ENCODE data around the gene TBX2. TPM values are rescaled to one million over a fixed set of nuclear protein-coding genes. Genes with fewer than 3 reads are reported as not detected.

Gene TBX2
- total and polyA plus RNA-seq, 2 of the 13 experiments (the other 11 are each of a cell fraction or from before 2014, with no cell fraction given) = 2.8 to 15.3 TPM

- peak; percentile 63; the same call in 1 of the 2 replicates for TF ChIP-seq BRF2 (CRISPR knock-in tag; IDR thresholded peaks at IDR 0.05)
- TF ChIP-seq KDM5B (CRISPR knock-in tag; IDR thresholded peaks at IDR 0.05; ENCODE audit: borderline replicate concordance) = no peak; the same call in 1 of the 2 replicates
- peak; percentile 43; the same call in 1 of the 2 replicates for TF ChIP-seq SIN3A (IDR thresholded peaks at IDR 0.05; ENCODE audit: borderline replicate concordance, low read depth, low read length)
- TF ChIP-seq DDIT3 (CRISPR knock-in tag; IDR thresholded peaks at IDR 0.05) = no peak
- TF ChIP-seq MAX (IDR thresholded peaks at IDR 0.05) = peak; percentile 17; the same call in 1 of the 2 replicates
- 0 out of 2 replicates have a peak, but pooled peaks have one; percentile 77 for TF ChIP-seq THAP9 (CRISPR knock-in tag; IDR thresholded peaks at IDR 0.05; ENCODE audit: borderline replicate concordance)
- peak; percentile 81 for TF ChIP-seq CAMTA2 (CRISPR knock-in tag; IDR thresholded peaks at IDR 0.05; ENCODE audit: borderline replicate concordance)
- no peak for TF ChIP-seq ZNF678 (CRISPR knock-in tag; IDR thresholded peaks at IDR 0.05)
- TF ChIP-seq ZNF879 (CRISPR knock-in tag; IDR thresholded peaks at IDR 0.05) = 0 out of 2 replicates have a peak, but pooled peaks have one; percentile 64
- TF ChIP-seq ZNF260 (CRISPR knock-in tag; IDR thresholded peaks at IDR 0.05; ENCODE audit: borderline replicate concordance, low read depth) = no peak
- 0 out of 2 replicates have a peak, but pooled peaks have one; percentile 27 for TF ChIP-seq E2F2 (CRISPR knock-in tag; IDR thresholded peaks at IDR 0.05; ENCODE audit: borderline replicate concordance)
- TF ChIP-seq ZFP36L2 (CRISPR knock-in tag; IDR thresholded peaks at IDR 0.05) = no peak
- peak; percentile 30 for TF ChIP-seq ZNF281 (CRISPR knock-in tag; IDR thresholded peaks at IDR 0.05; ENCODE audit: borderline replicate concordance)
- 0 out of 2 replicates have a peak, but pooled peaks have one; percentile 12 for TF ChIP-seq PITX1 (CRISPR knock-in tag; IDR thresholded peaks at IDR 0.05)
- no peak for TF ChIP-seq MLLT10 (CRISPR knock-in tag; IDR thresholded peaks at IDR 0.05)
- peak; percentile 61; the same call in 1 of the 2 replicates for TF ChIP-seq ZNF33A (CRISPR knock-in tag; IDR thresholded peaks at IDR 0.05; ENCODE audit: borderline replicate concordance)
- TF ChIP-seq ZNF530 (CRISPR knock-in tag; IDR thresholded peaks at IDR 0.05; ENCODE audit: low read depth) = peak; percentile 84; the same call in 1 of the 2 replicates
- peak; percentile 20; the same call in 1 of the 2 replicates for TF ChIP-seq GATAD2A (CRISPR knock-in tag; IDR thresholded peaks at IDR 0.05)
- peak; percentile 33; the same call in 1 of the 2 replicates for TF ChIP-seq RXRA (CRISPR knock-in tag; IDR thresholded peaks at IDR 0.05)
These were observed 13.4 kb downstream of the TBX2 start (continued) for GRCh38 chr17:61412860-61413660.
